Measurements from ENCODE around the gene PPP1R12B. TPM values are rescaled to one million over a fixed set of nuclear protein-coding genes. Genes with fewer than 3 reads are reported as not detected.
A peak's percentile ranks its signal among the peaks of the same experiment; 100 is the strongest.

Gene PPP1R12B
- total RNA-seq, 1 donor from 2014 or later: 404 TPM

DNA sequence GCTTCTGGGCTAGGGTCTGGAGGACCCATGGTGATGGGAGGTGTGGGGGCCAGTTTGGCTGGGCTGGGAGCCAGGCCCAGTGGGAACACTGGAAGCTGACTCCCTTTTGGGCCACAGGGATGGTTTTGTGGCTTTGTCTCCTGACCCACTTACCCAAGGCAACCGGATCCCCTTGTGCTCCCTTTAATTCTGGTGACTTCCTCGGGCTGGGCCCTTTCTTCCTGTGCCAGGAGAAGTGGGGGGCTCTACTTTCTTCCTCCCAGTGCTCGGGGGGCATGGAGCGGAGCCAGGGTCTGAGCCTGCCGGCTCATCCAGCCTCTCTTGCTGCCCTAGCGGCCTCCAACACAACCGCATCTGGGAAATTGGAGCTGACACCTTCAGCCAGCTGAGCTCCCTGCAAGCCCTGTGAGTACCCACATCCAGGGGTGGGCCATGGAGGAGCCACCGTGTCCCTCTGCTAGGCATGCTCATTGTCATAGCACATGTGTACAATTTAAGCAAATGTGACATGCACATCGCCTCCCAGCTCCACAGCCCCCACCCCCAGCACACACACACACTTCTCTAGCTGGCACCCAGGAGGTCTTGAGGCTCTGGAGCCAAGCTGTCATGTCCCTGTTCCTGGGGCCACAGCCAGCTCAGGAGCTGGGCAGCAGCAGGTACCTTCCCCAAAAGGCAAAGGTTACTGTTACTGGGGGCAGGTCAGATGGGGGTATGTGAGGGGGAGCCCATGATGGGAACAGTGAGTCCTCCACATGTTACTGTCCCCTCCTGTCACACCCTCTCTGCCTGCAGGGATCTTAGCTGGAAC lies 41.8 kb upstream of the PPP1R12B start:
- peaks cover 3 to 17% of the 10 kb centered on the region in 2 donors for H3K4me1 ChIP-seq
- intact Hi-C loops (cut with DNase I): no loop called here
- TF ChIP-seq, protein P1, sequence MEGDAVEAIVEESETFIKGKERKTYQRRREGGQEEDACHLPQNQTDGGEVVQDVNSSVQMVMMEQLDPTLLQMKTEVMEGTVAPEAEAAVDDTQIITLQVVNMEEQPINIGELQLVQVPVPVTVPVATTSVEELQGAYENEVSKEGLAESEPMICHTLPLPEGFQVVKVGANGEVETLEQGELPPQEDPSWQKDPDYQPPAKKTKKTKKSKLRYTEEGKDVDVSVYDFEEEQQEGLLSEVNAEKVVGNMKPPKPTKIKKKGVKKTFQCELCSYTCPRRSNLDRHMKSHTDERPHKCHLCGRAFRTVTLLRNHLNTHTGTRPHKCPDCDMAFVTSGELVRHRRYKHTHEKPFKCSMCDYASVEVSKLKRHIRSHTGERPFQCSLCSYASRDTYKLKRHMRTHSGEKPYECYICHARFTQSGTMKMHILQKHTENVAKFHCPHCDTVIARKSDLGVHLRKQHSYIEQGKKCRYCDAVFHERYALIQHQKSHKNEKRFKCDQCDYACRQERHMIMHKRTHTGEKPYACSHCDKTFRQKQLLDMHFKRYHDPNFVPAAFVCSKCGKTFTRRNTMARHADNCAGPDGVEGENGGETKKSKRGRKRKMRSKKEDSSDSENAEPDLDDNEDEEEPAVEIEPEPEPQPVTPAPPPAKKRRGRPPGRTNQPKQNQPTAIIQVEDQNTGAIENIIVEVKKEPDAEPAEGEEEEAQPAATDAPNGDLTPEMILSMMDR (IDR thresholded peaks at IDR 0.05): no peak
- H3K4me3 ChIP-seq: no peak overlapping the region
- H3K27me3 ChIP-seq: no peaks in the 10 kb centered on the region
- peaks cover 35 to 45% of the 10 kb centered on the region in 2 donors for H3K36me3 ChIP-seq
- peak overlapping the region; percentile 12 to 45 for H3K27ac ChIP-seq
- DNase-seq (ENCODE audit: low spot score in 2 of 2): no peak
- no peaks in the 10 kb centered on the region for H3K9me3 ChIP-seq

DNA sequence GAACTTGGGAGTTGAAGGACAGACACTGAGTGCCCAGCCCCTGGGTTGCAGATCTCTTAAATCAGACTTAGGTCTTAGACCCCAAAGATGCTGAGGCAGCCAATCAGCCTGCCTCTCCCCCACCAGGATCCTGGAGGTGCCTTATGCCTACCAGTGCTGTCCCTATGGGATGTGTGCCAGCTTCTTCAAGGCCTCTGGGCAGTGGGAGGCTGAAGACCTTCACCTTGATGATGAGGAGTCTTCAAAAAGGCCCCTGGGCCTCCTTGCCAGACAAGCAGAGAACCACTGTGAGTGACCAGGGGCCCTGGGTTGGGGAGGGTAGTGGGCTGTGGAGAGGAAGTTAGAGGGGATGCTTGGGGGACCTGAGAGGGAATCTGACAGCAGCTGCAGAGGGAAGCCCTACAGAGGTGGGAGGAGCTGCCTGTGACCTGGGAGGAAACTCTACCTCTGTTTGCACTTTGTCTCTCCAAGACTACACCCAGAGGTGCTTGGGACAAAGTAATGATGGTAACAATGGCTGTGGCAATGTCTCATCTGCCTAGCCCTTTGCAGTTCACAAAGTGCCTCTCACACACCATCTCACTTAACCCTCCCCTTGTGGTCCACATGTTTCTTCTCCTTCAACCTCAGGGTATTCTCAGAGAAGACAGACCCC lies 38.3 kb upstream of the PPP1R12B start:
- Histone ChIP-seq H3K36me3 (peaks cover 29 to 46% of the 10 kb centered on the region in 2 donors), H3K9me3 (no peaks in the 10 kb centered on the region), H3K27ac (no peak overlapping the region), H3K4me3 (no peak overlapping the region), H3K27me3 (no peaks in the 10 kb centered on the region), H3K4me1 (peaks cover 0 to 10% of the 10 kb centered on the region in 2 donors)
- TF ChIP-seq, protein P1 (IDR thresholded peaks at IDR 0.05): no peak
- intact Hi-C loops (cut with DNase I): no loop called here
- DNase-seq (ENCODE audit: low spot score in 2 of 2): no peak

DNA sequence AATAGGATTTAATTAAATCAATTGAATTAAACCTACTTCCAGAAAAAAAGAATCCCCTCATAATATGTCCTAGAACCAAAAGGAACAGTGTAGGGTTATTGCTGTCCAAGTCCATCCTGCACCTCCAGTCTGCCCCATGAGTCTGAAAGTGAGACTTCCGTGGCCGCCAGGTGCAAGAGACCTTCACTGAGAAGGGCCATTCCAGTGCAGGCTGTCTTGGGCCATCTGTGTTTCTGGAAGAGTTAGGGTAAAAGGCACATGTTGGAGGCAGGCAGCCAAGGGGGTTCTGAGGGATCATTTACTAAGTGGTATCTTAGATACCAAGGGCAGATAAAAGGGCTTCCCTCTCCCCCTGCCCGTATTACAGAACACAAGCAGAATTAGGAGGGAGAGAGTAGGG lies 37.8 kb upstream of the PPP1R12B start:
- H3K27ac ChIP-seq: no peak overlapping the region
- H3K36me3 ChIP-seq: peaks cover 24 to 44% of the 10 kb centered on the region in 2 donors
- no peaks in the 10 kb centered on the region for H3K27me3 ChIP-seq
- TF ChIP-seq, protein P1 (IDR thresholded peaks at IDR 0.05): no peak
- no peak overlapping the region for H3K4me3 ChIP-seq
- H3K9me3 ChIP-seq: no peaks in the 10 kb centered on the region
- peaks cover 0 to 9% of the 10 kb centered on the region in 2 donors for H3K4me1 ChIP-seq
- DNase-seq (ENCODE audit: low spot score in 2 of 2): no peak
- intact Hi-C loops (cut with DNase I): no loop called here

DNA sequence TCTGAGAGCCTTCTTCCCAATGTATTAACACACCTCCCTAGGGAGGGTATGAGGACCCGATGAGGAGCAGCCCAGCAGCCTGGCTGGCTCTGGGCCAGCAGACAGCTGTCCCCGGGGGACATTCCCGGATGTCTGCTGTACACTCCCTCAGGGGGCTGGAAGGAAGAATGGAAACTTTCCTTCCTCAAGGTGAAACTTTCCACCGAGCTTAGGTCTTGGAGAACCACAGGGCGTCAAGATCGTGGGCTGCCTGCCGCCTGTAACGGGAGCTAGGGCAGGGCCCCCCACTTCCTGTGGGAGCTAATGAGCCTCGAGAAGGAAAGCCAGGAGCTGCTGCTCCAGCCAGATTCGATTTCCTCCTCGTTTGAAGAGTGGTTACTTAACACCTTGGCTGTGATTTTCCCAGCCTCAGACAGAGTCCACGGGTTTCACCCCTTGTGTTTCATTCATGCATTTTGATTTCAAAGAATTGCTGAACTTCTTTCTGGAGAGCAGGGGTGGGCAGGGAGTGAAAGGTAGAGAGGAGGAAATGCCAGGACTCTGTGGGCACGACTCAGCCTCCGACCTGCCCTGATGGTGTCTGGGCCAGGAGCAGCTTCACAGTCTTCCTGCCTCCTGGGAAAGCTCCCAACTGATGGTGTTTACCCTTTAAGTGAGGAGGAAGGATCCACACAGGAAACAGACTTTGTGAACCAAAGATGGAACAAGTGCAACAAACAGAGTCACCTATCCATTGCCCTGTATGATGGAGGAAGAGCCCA lies 36.4 kb upstream of the PPP1R12B start:
- intact Hi-C loops (cut with DNase I): no loop called here

More for the DNA sequence above, 36.4 kb upstream of the PPP1R12B start:
- TF ChIP-seq, protein P1 (IDR thresholded peaks at IDR 0.05): no peak
- Histone ChIP-seq H3K27ac (peak overlapping the region; percentile 65 to 75), H3K4me3 (no peak overlapping the region), H3K4me1 (peaks cover 0 to 9% of the 10 kb centered on the region in 2 donors), H3K27me3 (no peaks in the 10 kb centered on the region), H3K9me3 (no peaks in the 10 kb centered on the region), H3K36me3 (peaks cover 17 to 31% of the 10 kb centered on the region in 2 donors)
- DNase-seq (ENCODE audit: low spot score in 2 of 2): no peak
